Endothelial cell of umbilical vein (primary cell): ENCODE results near the gene JPH3. TPM values are rescaled to one million over a fixed set of nuclear protein-coding genes. Genes with fewer than 3 reads are reported as not detected.

ENCODE experiments used
- BruUV-seq: library from RNA; stranded (reverse); fragments of 400-500 nt; replicated peaks from 2 replicates; lab custom pipeline; 2021; lab: Mats Ljungman, UMichigan
- CTCF ChIA-PET: fragments of 300-600, 350-600 bp; sonication (Branson Sonifier 250); formaldehyde crosslinking; loops from one replicate; lab custom pipeline; 2021; ENCODE audit warnings: antibody characterized with exemption, inconsistent platforms; lab: Charles Lee
- POLR2A ChIA-PET: fragments of 300-600, 350-600 bp; sonication (Branson Sonifier 250); formaldehyde crosslinking; loops from one replicate; lab custom pipeline; 2021; ENCODE audit warnings: antibody characterized with exemption, inconsistent platforms; lab: Charles Lee
- DNase-seq: peaks from one replicate; pipeline ENCODE4 v3.0.0-alpha.2; 2011; ENCODE audit warnings: low read depth, low spot score
- FAIRE-seq: peaks from 2 replicates; lab custom pipeline; 2011; peaks lifted over from hg19 to GRCh38; lab: Jason Lieb, UNC
- H2AFZ ChIP-seq: 2 replicates; pipeline ENCODE4 v1.6.0; 2012; ENCODE audit warnings: low read depth, low read length, control low read depth, inconsistent platforms
- H3K27ac ChIP-seq: 2 replicates; pipeline ENCODE4 v1.5.1; 2011; ENCODE audit warnings: low read depth, mild to moderate bottlenecking, control low read depth, low read length, moderate library complexity; ENCODE audit not compliant: insufficient read depth
- H3K27me3 ChIP-seq, 2 experiments: 2 replicates each; pipeline versions ENCODE4 v1.6.0 to v1.6.1; 2011; ENCODE audit warnings: low read length in 2 of 2, mixed read lengths in 1 of 2; ENCODE audit not compliant: control insufficient read depth in 2 of 2, insufficient read depth in 2 of 2
- H3K36me3 ChIP-seq, 2 experiments: 2 replicates in 1 of 2; 3 replicates in 1 of 2; pipeline ENCODE4 v1.5.1; 2011; ENCODE audit warnings: low read length in 2 of 2, mild to moderate bottlenecking in 1 of 2, moderate library complexity in 1 of 2; ENCODE audit not compliant: control insufficient read depth in 2 of 2, insufficient read depth in 2 of 2; ENCODE audit errors: extremely low read depth in 1 of 2
- H3K4me1 ChIP-seq: 3 replicates; pipeline ENCODE4 v1.5.1; 2011; ENCODE audit warnings: mild to moderate bottlenecking, low read length; ENCODE audit not compliant: control insufficient read depth, insufficient read depth; ENCODE audit errors: extremely low read depth
- H3K4me2 ChIP-seq: 2 replicates; pipeline ENCODE4 v1.6.1; 2011; ENCODE audit warnings: low read length, control low read depth, mixed read lengths; ENCODE audit not compliant: insufficient read depth
- H3K4me3 ChIP-seq, 3 experiments: fragments of 200-600 bp in 1 of 3; sonication (generic), shearing (Covaris generic) in 1 of 3; replicated peaks in 1 of 3; 2 replicates each; pipeline ENCODE4 v1.5.1; 2011 to 2016; ENCODE audit warnings: control low read depth in 3 of 3, low read length in 3 of 3, mild to moderate bottlenecking in 2 of 3, inconsistent platforms in 1 of 3, low read depth in 1 of 3, moderate library complexity in 1 of 3; ENCODE audit not compliant: insufficient read depth in 1 of 3
- H3K79me2 ChIP-seq: 2 replicates; pipeline ENCODE4 v1.6.0; 2012; ENCODE audit warnings: low read length, inconsistent platforms; ENCODE audit not compliant: control insufficient read depth, insufficient read depth
- H3K9ac ChIP-seq: replicated peaks from 2 replicates; pipeline ENCODE3; 2011; ENCODE audit warnings: low read length, control low read depth; ENCODE audit not compliant: insufficient read depth; ENCODE audit errors: extremely low read depth
- H3K9me1 ChIP-seq: replicated peaks from 3 replicates; pipeline ENCODE4 v1.6.0; 2011; ENCODE audit warnings: mild to moderate bottlenecking, low read length; ENCODE audit not compliant: control insufficient read depth, insufficient read depth; ENCODE audit errors: extremely low read depth
- H3K9me3 ChIP-seq: replicated peaks from 2 replicates; pipeline ENCODE4 v1.5.1; 2012; ENCODE audit warnings: low read length, inconsistent platforms; ENCODE audit not compliant: control insufficient read depth, insufficient read depth
- H4K20me1 ChIP-seq: replicated peaks from 2 replicates; pipeline ENCODE3; 2011; ENCODE audit warnings: mild to moderate bottlenecking, low read length; ENCODE audit not compliant: control insufficient read depth, insufficient read depth; ENCODE audit errors: extremely low read depth
- CTCF ChIP-seq, 2 donors: IDR thresholded peaks; 1 replicate in 1 of 2; 2 replicates in 1 of 2; pipeline ENCODE4 v1.5.1; 2011; ENCODE audit warnings: low read length in 2 of 2, mild to moderate bottlenecking in 2 of 2, moderate library complexity in 2 of 2, control low read depth in 1 of 2, inconsistent platforms in 1 of 2, low read depth in 1 of 2; ENCODE audit not compliant: insufficient read depth in 1 of 2; ENCODE audit errors: extremely low read depth in 1 of 2
- EZH2 ChIP-seq: IDR thresholded peaks from 2 replicates; pipeline ENCODE4 v1.6.1; 2012; ENCODE audit warnings: borderline replicate concordance, low read depth, mild to moderate bottlenecking, moderate library complexity, low read length, inconsistent platforms; ENCODE audit not compliant: severe bottlenecking
- FOS ChIP-seq: IDR thresholded peaks from 2 replicates; pipeline ENCODE4 v1.6.1; 2011; ENCODE audit warnings: mild to moderate bottlenecking, low read length, moderate library complexity, borderline replicate concordance; ENCODE audit not compliant: insufficient read depth
- GATA2 ChIP-seq: IDR thresholded peaks from 2 replicates; pipeline ENCODE4 v1.7.0; 2011; ENCODE audit warnings: low read depth, mild to moderate bottlenecking, moderate library complexity, mixed read lengths, low read length; ENCODE audit not compliant: insufficient read length, insufficient read depth
- JUN ChIP-seq: IDR thresholded peaks from 2 replicates; pipeline ENCODE4 v1.6.1; 2011; ENCODE audit warnings: borderline replicate concordance, low read depth; ENCODE audit not compliant: insufficient read length, insufficient read depth
- MAX ChIP-seq: IDR thresholded peaks from 2 replicates; pipeline ENCODE4 v1.6.1; 2011; ENCODE audit not compliant: insufficient read depth, insufficient read length
- MYC ChIP-seq: IDR thresholded peaks from one replicate; pipeline ENCODE4 v1.6.1; 2011; ENCODE audit warnings: mild to moderate bottlenecking, low read depth, low read length
- POLR2A ChIP-seq: IDR thresholded peaks from 2 replicates; pipeline ENCODE4 v1.6.1; 2012; ENCODE audit warnings: low read depth, mild to moderate bottlenecking, control low read depth, low read length
- POLR2AphosphoS5 ChIP-seq: IDR thresholded peaks from 2 replicates; pipeline ENCODE4 v1.6.1; 2012; ENCODE audit warnings: low read depth, mild to moderate bottlenecking, control low read depth, low read length, moderate library complexity; ENCODE audit not compliant: insufficient read depth
- dilution Hi-C: fragments of 300-500 bp; cut with MboI; formaldehyde crosslinking; loops from one replicate; pipeline ENCODE4 v1.15.0; 2019; ENCODE audit warnings: low sequenced_read_pairs; ENCODE audit not compliant: extremely low pct_ligation_motif_present
- intact Hi-C: fragments of 100-400 bp; cut with micrococcal nuclease; formaldehyde crosslinking; loops from one replicate; pipeline ENCODE4 v1.10.0; 2022
- polyA plus RNA-seq, 4 experiments: library from polyadenylated mRNA; depleted of rRNA in 3 of 4; stranded (reverse) in 3 of 4; unstranded in 1 of 4; fragments of >200 nt; gene quantifications; 2 replicates each; pipeline versions ENCODE4 v1.2.1 to v1.2.3, GENCODE V29; 2011 to 2012; ENCODE audit warnings: missing spikeins in 1 of 4
- total RNA-seq: library from RNA; stranded (reverse); gene quantifications from 2 replicates; pipeline ENCODE4 v1.2.3, GENCODE V29; 2021

Gene JPH3
- total and polyA plus RNA-seq, 2 donors (not counting 3 experiments of a cell fraction or from before 2014, with no cell fraction given), result 0.22 to 0.30 TPM

- Histone ChIP-seq H3K9me1 (no peaks in the 10 kb centered on the region), H3K36me3 (no peaks in the 10 kb centered on the region), H3K4me3 (no peak overlapping the region), H3K4me1 (no peaks in the 10 kb centered on the region), H3K9ac (no peak overlapping the region), H3K9me3 (no peaks in the 10 kb centered on the region), H2AFZ (no peak overlapping the region), H3K27ac (no peak overlapping the region), H4K20me1 (no peaks in the 10 kb centered on the region), H3K79me2 (no peaks in the 10 kb centered on the region), H3K27me3 (peaks cover 44 to 47% of the 10 kb centered on the region in 2 experiments), H3K4me2 (no peak overlapping the region)
- TF ChIP-seq CTCF (IDR thresholded peaks at IDR 0.05; ENCODE audit: extremely low read depth in 1 of 2, insufficient read depth in 1 of 2, low read depth in 1 of 2, low read length in 2 of 2) (no peak), POLR2A (no peak), EZH2 (no peak), JUN (no peak), MYC (no peak), GATA2 (no peak), POLR2AphosphoS5 (no peak), MAX (no peak), FOS (no peak)
- DNase-seq (no peak), FAIRE-seq (no peak)
- ChIA-PET CTCF (interaction anchor here (1.4 kb wide), 1 partner anchor 9 kb away, joined by 4 read pairs; no protein-coding TSS in a partner anchor), POLR2A (no interaction called here)
- intact Hi-C loops, result no loop called here
- dilution Hi-C loops, result no loop called here
- no TSS peak for BruUV-seq
Measured at GRCh38 chr16:87604634-87605111, 2.4 kb downstream of the JPH3 start.
